ENCODE measurements around the gene G6PD.

G6PD gene

DNA sequence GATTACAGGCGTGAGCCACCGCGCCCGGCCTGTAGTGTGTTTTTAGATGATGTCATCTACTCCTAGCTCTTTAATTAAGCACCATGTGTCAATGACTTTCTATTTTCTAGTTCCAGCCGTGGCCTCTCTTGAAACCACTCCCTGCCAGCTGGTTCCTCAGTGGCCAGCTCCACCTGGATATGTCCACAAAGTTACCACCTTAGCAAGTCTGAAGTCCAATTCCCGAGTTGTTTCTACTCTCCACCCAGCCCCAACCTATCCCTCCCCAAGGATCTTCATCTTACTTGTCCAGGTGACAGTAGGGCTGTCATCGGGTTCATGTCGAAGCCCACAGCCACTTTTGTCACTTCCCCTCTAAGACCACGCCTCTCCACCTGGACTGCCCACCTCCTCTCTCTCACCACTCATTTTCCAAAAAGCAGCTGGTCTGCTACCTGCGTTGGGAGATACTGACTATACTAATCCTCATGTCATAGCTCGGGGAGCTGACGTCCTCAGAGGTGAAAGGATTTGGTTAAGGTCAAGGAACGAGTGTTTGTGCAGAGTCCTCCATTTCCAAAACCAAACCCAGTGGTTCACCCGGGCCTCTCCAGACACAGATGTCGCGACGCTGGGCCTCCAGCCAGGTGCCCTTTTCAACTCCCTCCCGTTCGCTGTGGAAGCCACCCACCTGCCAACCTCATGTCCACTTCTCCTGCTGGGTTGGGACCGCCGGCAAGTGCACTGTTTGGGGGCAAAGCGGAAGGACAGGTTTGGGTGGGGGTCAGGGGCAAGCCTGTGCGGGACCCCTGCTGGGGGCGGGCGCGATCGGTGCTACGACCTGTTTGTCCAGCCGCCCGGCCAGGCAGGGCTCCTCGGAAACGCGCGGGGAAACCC, 31.3 kb downstream of the G6PD start:
- Histone ChIP-seq H3K23ac (ENCODE audit: low read length in 2 of 2) (peak overlapping the region in 1 of 2 experiments; percentile 40), H3K4ac (ENCODE audit: low read depth in 1 of 2, low read length in 2 of 2) (no peak overlapping the region), H3K79me1 (replicated peaks; ENCODE audit: low read length, poor library complexity, severe bottlenecking) (peaks cover 6% of the 10 kb centered on the region), H3K9me3 (ENCODE audit: control insufficient read depth, low read length) (no peaks in the 10 kb centered on the region), H2AFZ (ENCODE audit: low read depth, low read length) (peak overlapping the region; percentile 14), H3K36me3 (ENCODE audit: control insufficient read depth in 1 of 2, insufficient read depth in 2 of 2, low read depth in 1 of 2, low read length in 2 of 2) (peaks cover 4 to 13% of the 10 kb centered on the region in 2 experiments), H2AK5ac (ENCODE audit: low read length, severe bottlenecking) (no peak overlapping the region), H2BK12ac (ENCODE audit: low read length in 2 of 2) (no peak overlapping the region), H2BK120ac (ENCODE audit: low read depth, low read length) (no peak overlapping the region), H4K91ac (ENCODE audit: low read length) (peak overlapping the region; percentile 50), H2BK5ac (ENCODE audit: low read depth, low read length, poor library complexity, severe bottlenecking) (no peak overlapping the region), H3K27ac (ENCODE audit: low read length, poor library complexity, severe bottlenecking) (no peak overlapping the region), H2BK15ac (ENCODE audit: low read depth, poor library complexity, severe bottlenecking) (no peak overlapping the region), H3K4me2 (ENCODE audit: low read length, poor library complexity, severe bottlenecking) (peak overlapping the region; percentile 77), H3K27me3 (ENCODE audit: control insufficient read depth in 1 of 2, insufficient read depth in 1 of 2, low read length in 2 of 2) (peaks cover 0 to 3% of the 10 kb centered on the region in 2 experiments), H4K8ac (ENCODE audit: low read length) (peak overlapping the region; percentile 12), H3K9ac (ENCODE audit: low read length) (peak overlapping the region; percentile 83), H3K18ac (ENCODE audit: low read depth in 1 of 2, low read length in 2 of 2) (peak overlapping the region; percentile 62 to 70), H3K14ac (ENCODE audit: low read length in 2 of 2) (no peak overlapping the region), H3K4me3 (ENCODE audit: insufficient read depth in 1 of 2, low read depth in 1 of 2, low read length in 2 of 2) (peak overlapping the region; percentile 69 to 82), H3K4me1 (ENCODE audit: control insufficient read depth, insufficient read depth, low read depth, low read length) (peaks cover 10% of the 10 kb centered on the region)
- 31% methylated on average over 14 of the region's 34 CpGs for WGBS
- peak; percentile 13 for DNase-seq

DNA sequence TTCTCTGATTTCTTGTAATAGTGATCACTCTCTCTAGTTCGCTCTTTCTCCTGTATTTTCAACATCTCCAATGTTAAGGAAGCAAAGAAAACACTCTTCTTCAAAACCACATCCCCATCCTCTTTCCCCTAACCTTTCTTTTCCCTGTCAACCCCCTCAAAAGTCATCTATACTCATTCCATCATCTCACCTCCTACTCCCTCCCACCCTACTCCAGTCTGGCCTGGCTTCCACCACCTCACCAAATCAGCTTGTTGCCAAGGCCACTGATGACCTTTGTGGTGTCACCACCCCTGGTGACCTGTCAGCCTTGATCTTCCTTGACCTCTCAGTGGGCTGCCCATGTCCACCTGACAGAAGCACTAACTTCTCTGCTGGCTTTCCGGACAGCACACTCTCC, 32.9 kb downstream of the G6PD start:
- Histone ChIP-seq H2BK5ac (ENCODE audit: low read depth, low read length, poor library complexity, severe bottlenecking) (no peak overlapping the region), H3K14ac (ENCODE audit: low read length in 2 of 2) (no peak overlapping the region)

DNA sequence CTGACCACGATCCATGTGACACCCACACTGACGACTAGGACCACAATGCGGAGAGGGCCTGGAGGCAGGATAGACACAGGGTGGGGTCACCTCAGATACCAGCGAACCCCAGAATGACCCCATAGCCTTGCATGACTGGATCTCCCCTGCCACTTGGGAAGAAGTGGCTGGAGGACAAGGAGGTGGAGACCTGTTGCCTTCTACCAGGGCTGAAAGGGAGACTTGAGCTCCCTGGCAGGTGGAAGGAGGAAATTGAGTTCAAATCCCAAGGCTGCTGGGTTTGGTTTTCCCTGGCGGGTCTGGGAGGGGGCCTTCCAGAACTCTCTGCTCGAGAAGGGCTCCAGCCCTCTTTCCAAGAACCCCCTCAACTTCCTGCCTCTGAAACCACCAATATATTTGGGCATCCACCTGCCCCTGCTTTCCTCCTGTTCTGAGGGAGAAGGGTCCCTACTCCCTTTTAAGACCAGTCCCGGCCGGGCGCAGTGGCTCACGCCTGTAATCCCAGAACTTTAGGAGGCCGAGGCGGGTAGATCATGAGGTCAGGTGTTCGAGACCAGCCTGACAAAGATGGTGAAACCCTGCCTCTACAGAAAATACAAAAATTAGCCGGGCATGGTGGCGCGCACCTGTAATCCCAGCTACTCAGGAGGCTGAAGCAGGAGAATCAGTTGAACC, 33.6 kb downstream of the G6PD start:
- H3K4ac ChIP-seq (ENCODE audit: low read depth in 1 of 2, low read length in 2 of 2), result no peak overlapping the region
- no peak overlapping the region for H2AK5ac ChIP-seq (ENCODE audit: low read length, severe bottlenecking)
- no peak overlapping the region for H4K91ac ChIP-seq (ENCODE audit: low read length)
- H3K14ac ChIP-seq (ENCODE audit: low read length in 2 of 2), result no peak overlapping the region
- H3K79me1 ChIP-seq (replicated peaks; ENCODE audit: low read length, poor library complexity, severe bottlenecking), result peaks cover 6% of the 10 kb centered on the region
- no peak overlapping the region for H2BK5ac ChIP-seq (ENCODE audit: low read depth, low read length, poor library complexity, severe bottlenecking)
- no peak overlapping the region for H3K4me3 ChIP-seq (ENCODE audit: insufficient read depth in 1 of 2, low read depth in 1 of 2, low read length in 2 of 2)
- DNase-seq, result no peak
- no peak overlapping the region for H3K18ac ChIP-seq (ENCODE audit: low read depth in 1 of 2, low read length in 2 of 2)
- peaks cover 10% of the 10 kb centered on the region for H3K9me3 ChIP-seq (ENCODE audit: control insufficient read depth, low read length)
- peaks cover 10% of the 10 kb centered on the region for H3K4me1 ChIP-seq (ENCODE audit: control insufficient read depth, insufficient read depth, low read depth, low read length)
- H3K23ac ChIP-seq (ENCODE audit: low read length in 2 of 2), result no peak overlapping the region
- H2BK12ac ChIP-seq (ENCODE audit: low read length in 2 of 2), result no peak overlapping the region
- H3K36me3 ChIP-seq (ENCODE audit: control insufficient read depth in 1 of 2, insufficient read depth in 2 of 2, low read depth in 1 of 2, low read length in 2 of 2), result peaks cover 16 to 24% of the 10 kb centered on the region in 2 experiments
- no peak overlapping the region for H3K27ac ChIP-seq (ENCODE audit: low read length, poor library complexity, severe bottlenecking)
- H4K8ac ChIP-seq (ENCODE audit: low read length), result no peak overlapping the region
- H3K4me2 ChIP-seq (ENCODE audit: low read length, poor library complexity, severe bottlenecking), result no peak overlapping the region
- 95% methylated on average over 16 of the region's 16 CpGs for WGBS
- no peak overlapping the region for H2BK120ac ChIP-seq (ENCODE audit: low read depth, low read length)
- no peak overlapping the region for H2AFZ ChIP-seq (ENCODE audit: low read depth, low read length)
- no peak overlapping the region for H2BK15ac ChIP-seq (ENCODE audit: low read depth, poor library complexity, severe bottlenecking)
- H3K27me3 ChIP-seq (ENCODE audit: control insufficient read depth in 1 of 2, insufficient read depth in 1 of 2, low read length in 2 of 2), result no peaks in the 10 kb centered on the region
- H3K9ac ChIP-seq (ENCODE audit: low read length), result no peak overlapping the region

More for the DNA sequence above, 32.9 kb downstream of the G6PD start:
- Histone ChIP-seq H3K18ac (ENCODE audit: low read depth in 1 of 2, low read length in 2 of 2) (no peak overlapping the region), H2BK12ac (ENCODE audit: low read length in 2 of 2) (no peak overlapping the region), H3K4ac (ENCODE audit: low read depth in 1 of 2, low read length in 2 of 2) (no peak overlapping the region), H4K8ac (ENCODE audit: low read length) (no peak overlapping the region), H3K36me3 (ENCODE audit: control insufficient read depth in 1 of 2, insufficient read depth in 2 of 2, low read depth in 1 of 2, low read length in 2 of 2) (peaks cover 16 to 18% of the 10 kb centered on the region in 2 experiments), H3K4me1 (ENCODE audit: control insufficient read depth, insufficient read depth, low read depth, low read length) (peaks cover 10% of the 10 kb centered on the region), H3K4me3 (ENCODE audit: insufficient read depth in 1 of 2, low read depth in 1 of 2, low read length in 2 of 2) (no peak overlapping the region), H2BK15ac (ENCODE audit: low read depth, poor library complexity, severe bottlenecking) (no peak overlapping the region), H3K79me1 (replicated peaks; ENCODE audit: low read length, poor library complexity, severe bottlenecking) (peaks cover 6% of the 10 kb centered on the region), H3K27ac (ENCODE audit: low read length, poor library complexity, severe bottlenecking) (no peak overlapping the region), H3K9ac (ENCODE audit: low read length) (no peak overlapping the region), H3K27me3 (ENCODE audit: control insufficient read depth in 1 of 2, insufficient read depth in 1 of 2, low read length in 2 of 2) (no peaks in the 10 kb centered on the region), H3K23ac (ENCODE audit: low read length in 2 of 2) (no peak overlapping the region), H3K9me3 (ENCODE audit: control insufficient read depth, low read length) (peaks cover 10% of the 10 kb centered on the region), H2AK5ac (ENCODE audit: low read length, severe bottlenecking) (no peak overlapping the region), H4K91ac (ENCODE audit: low read length) (no peak overlapping the region), H2AFZ (ENCODE audit: low read depth, low read length) (no peak overlapping the region), H2BK120ac (ENCODE audit: low read depth, low read length) (no peak overlapping the region), H3K4me2 (ENCODE audit: low read length, poor library complexity, severe bottlenecking) (no peak overlapping the region)
- WGBS, result 100% methylated on average over 2 of the region's 2 CpGs
- no peak for DNase-seq

DNA sequence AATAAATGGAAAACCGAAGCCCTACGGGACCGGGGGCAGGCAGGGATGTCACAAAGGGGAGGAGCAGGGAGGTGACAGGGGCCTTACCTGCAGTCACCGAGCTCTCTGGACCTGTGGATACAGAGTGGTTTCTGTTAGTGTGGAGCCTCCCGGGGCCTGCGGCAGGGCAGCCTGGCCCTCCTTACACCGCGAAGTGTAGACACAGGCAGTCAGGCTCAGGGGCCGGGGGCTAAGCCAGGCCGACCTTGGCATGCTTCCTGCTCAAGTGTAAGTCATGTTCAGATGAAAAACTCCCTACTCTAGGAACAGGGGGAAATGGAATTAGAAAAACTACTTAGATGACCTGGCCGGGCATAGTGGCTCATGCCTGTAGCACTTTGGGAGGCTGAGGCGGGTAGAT, 34.9 kb downstream of the G6PD start:
- H4K91ac ChIP-seq (ENCODE audit: low read length), result peak overlapping the region; percentile 7
- no peak overlapping the region for H2AFZ ChIP-seq (ENCODE audit: low read depth, low read length)
- H3K4me1 ChIP-seq (ENCODE audit: control insufficient read depth, insufficient read depth, low read depth, low read length), result peaks cover 8% of the 10 kb centered on the region
- no peaks in the 10 kb centered on the region for H3K27me3 ChIP-seq (ENCODE audit: control insufficient read depth in 1 of 2, insufficient read depth in 1 of 2, low read length in 2 of 2)
- WGBS, result 65% methylated on average over 3 of the region's 12 CpGs
- no peak overlapping the region for H3K18ac ChIP-seq (ENCODE audit: low read depth in 1 of 2, low read length in 2 of 2)
- H2BK120ac ChIP-seq (ENCODE audit: low read depth, low read length), result no peak overlapping the region
- no peak overlapping the region for H3K4me2 ChIP-seq (ENCODE audit: low read length, poor library complexity, severe bottlenecking)
- H2BK15ac ChIP-seq (ENCODE audit: low read depth, poor library complexity, severe bottlenecking), result no peak overlapping the region
- peaks cover 10% of the 10 kb centered on the region for H3K9me3 ChIP-seq (ENCODE audit: control insufficient read depth, low read length)
- no peak overlapping the region for H3K9ac ChIP-seq (ENCODE audit: low read length)
- DNase-seq, result no peak
- no peak overlapping the region for H3K14ac ChIP-seq (ENCODE audit: low read length in 2 of 2)
- H3K4me3 ChIP-seq (ENCODE audit: insufficient read depth in 1 of 2, low read depth in 1 of 2, low read length in 2 of 2), result no peak overlapping the region
- no peak overlapping the region for H2AK5ac ChIP-seq (ENCODE audit: low read length, severe bottlenecking)
- H4K8ac ChIP-seq (ENCODE audit: low read length), result peak overlapping the region; percentile 54
- H2BK12ac ChIP-seq (ENCODE audit: low read length in 2 of 2), result no peak overlapping the region
- no peak overlapping the region for H3K23ac ChIP-seq (ENCODE audit: low read length in 2 of 2)
- H3K36me3 ChIP-seq (ENCODE audit: control insufficient read depth in 1 of 2, insufficient read depth in 2 of 2, low read depth in 1 of 2, low read length in 2 of 2), result peaks cover 23 to 37% of the 10 kb centered on the region in 2 experiments
- no peak overlapping the region for H3K27ac ChIP-seq (ENCODE audit: low read length, poor library complexity, severe bottlenecking)
- peaks cover 7% of the 10 kb centered on the region for H3K79me1 ChIP-seq (replicated peaks; ENCODE audit: low read length, poor library complexity, severe bottlenecking)
- H3K4ac ChIP-seq (ENCODE audit: low read depth in 1 of 2, low read length in 2 of 2), result no peak overlapping the region
- H2BK5ac ChIP-seq (ENCODE audit: low read depth, low read length, poor library complexity, severe bottlenecking), result no peak overlapping the region

All from mesenchymal stem cell (in vitro differentiated cells and primary cell).